Heart right ventricle (tissue), 16 donors: ENCODE measurements around the gene ERP27. TPM values are rescaled to one million over a fixed set of nuclear protein-coding genes. Genes with fewer than 3 reads are reported as not detected.

Experiments used
- ATAC-seq, 8 donors: fragments of 200-7000 bp; cut with Tn5 transposase; one replicate each; pipeline ENCODE4 v1.9.1; 2020; ENCODE audit warnings: mild to moderate bottlenecking in 8 of 8, moderate library complexity in 8 of 8, moderate number of reproducible peaks in 1 of 8
- DNase-seq, 2 donors: peaks; one replicate each; pipeline ENCODE4 v3.0.0-alpha.2; 2020
- H3K27ac ChIP-seq, 10 donors: fragments of 200-600 bp; sonication (generic) in 2 of 10; one replicate each; pipeline versions ENCODE4 v1.5.0 to v1.8.0; 2020 to 2022; ENCODE audit warnings: mild to moderate bottlenecking in 3 of 10
- H3K27me3 ChIP-seq, 7 donors: fragments of 200-600 bp; one replicate each; pipeline ENCODE4 v1.8.0; 2021 to 2022; ENCODE audit warnings: mild to moderate bottlenecking in 2 of 7
- H3K36me3 ChIP-seq, 9 donors: fragments of 200-600 bp; sonication (generic) in 1 of 9; one replicate each; pipeline versions ENCODE4 v1.5.0 to v1.8.0; 2020 to 2022; ENCODE audit warnings: mild to moderate bottlenecking in 2 of 9
- H3K4me1 ChIP-seq, 9 donors: fragments of 200-600 bp; sonication (generic) in 1 of 9; one replicate each; pipeline versions ENCODE4 v1.5.0 to v1.8.0; 2020 to 2022; ENCODE audit warnings: mild to moderate bottlenecking in 4 of 9
- H3K4me3 ChIP-seq, 10 donors: fragments of 200-600 bp; sonication (generic) in 2 of 10; one replicate each; pipeline versions ENCODE4 v1.5.0 to v1.8.0; 2020 to 2022; ENCODE audit warnings: mild to moderate bottlenecking in 7 of 10, moderate library complexity in 2 of 10
- H3K9me3 ChIP-seq, 11 donors: fragments of 200-600 bp in 10 of 11; sonication (generic) in 2 of 11; one replicate each; pipeline versions ENCODE4 v1.5.0 to v1.8.0; 2013 to 2022; ENCODE audit warnings: mild to moderate bottlenecking in 2 of 11, control low read depth in 1 of 11, moderate library complexity in 1 of 11
- WGBS, 2 donors: extraction: QIAGEN DNeasy Blood & Tissue Kit; methylation state at CpG; one replicate each; pipeline ENCODE4 v1.1.7; 2013; ENCODE audit warnings: inconsistent platforms in 1 of 2; 5-methylcytosine and 5-hydroxymethylcytosine counted together
- intact Hi-C, 10 donors: fragments of 100-400 bp; cut with DNase I; formaldehyde crosslinking; loops; one replicate each; pipeline versions ENCODE4 v1.11.1 to v1.14.2; 2022
- polyA plus RNA-seq, 2 donors: library from polyadenylated mRNA; stranded (reverse); fragments of 200-250 nt; gene quantifications; one replicate each; pipeline ENCODE4 v1.2.3, GENCODE V29; 2013
- total RNA-seq, 10 donors: library from RNA; stranded (reverse); fragmentation: NEBNext Ultra II Directional in 3 of 10; extraction: Animal tissue kit (Norgen Biotek cat#: 25700) in 3 of 10; gene quantifications; one replicate each; pipeline versions ENCODE4 v1.2.1 to v1.2.4, GENCODE V29; 2021 to 2023
- TF ChIP-seq, protein P1 (sequence below), 9 donors: fragments of 200-600 bp; sonication (generic) in 2 of 9; IDR thresholded peaks; one replicate each; pipeline versions ENCODE4 v1.5.0 to v1.8.0; 2021 to 2022; ENCODE audit warnings: antibody characterized with exemption in 9 of 9, mild to moderate bottlenecking in 5 of 9, moderate library complexity in 1 of 9
- donor health status: Arrhythmogenic right ventricular cardiomyopathy.
- donor health status: ischemic (EF 13 %, LVEDD 7.1; RV severe dilation, severe dysfunction).
- donor health status: healthy with polysubstance abuse.
- donor health status: DM: no; HTN: yes; CAD: no.
- donor health status: DM: no; HTN: no; CAD: no.
- donor health status: ischemic (EF 25% LVEDD 6.9; RV normal size, moderate dysfunction).
- donor health status: ischemic (EF 25% LVEDD 5.7; RV mildly dilated, moderate dysfunction).
- donor health status: healthy.
- donor health status: DM: yes; HTN: yes; CAD: no.
- donor health status: Ischemic cardiomyopathy.
- donor health status: ischemic (EF 35%, LVEDD 5.7; RV mildly dilated, moderate dysfunction).
- donor health status: nonischemic (EF 11% LVEDD 7.7; RV severe dilation, severe dysfunction).
- donor health status: DM: yes; HTN: yes; CAD: no.
- donor health status: PGD.
- donor health status: ischemic (EF 29% LVEDD 5.4; RV normal size, mild dysfunction).
- donor health status: nonischemic (EF 23%, LVEDD 6.1; RV moderate dilation, normal function).

The ERP27 gene
- total and polyA plus RNA-seq, 12 donors = 0.14 to 0.79 (median 0.28) TPM; not detected in 2

DNA sequence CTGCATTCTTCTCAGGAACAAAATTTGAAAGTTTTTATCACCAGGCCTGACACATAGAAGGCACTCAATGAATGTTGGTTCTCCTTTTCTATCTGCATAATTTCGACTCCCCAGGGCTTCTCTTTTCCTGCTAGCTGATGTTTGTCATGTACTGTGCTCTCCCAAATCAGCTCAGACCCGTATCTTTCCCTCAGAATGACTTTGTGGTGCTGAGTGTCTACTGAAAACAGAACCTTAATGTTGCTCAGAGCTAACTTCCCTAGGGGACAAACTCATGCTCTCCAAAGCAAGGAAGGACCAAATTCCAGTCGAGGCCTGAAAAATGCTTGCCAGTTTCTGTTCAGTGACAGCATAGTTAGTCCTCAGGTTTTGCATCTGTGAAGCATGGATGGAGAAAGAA, 21.1 kb upstream of the ERP27 start:
- no peaks in the 10 kb centered on the region for H3K9me3 ChIP-seq
- H3K27ac ChIP-seq = peak overlapping the region; percentile 76 to 95 (median 84)
- DNase-seq (no peak), ATAC-seq (peak in 5 of 8 donors; percentile 12 to 24 (median 21))
- peaks cover 0 to 96% (median 62%) of the 10 kb centered on the region in 9 donors for H3K4me1 ChIP-seq
- TF ChIP-seq, protein P1, sequence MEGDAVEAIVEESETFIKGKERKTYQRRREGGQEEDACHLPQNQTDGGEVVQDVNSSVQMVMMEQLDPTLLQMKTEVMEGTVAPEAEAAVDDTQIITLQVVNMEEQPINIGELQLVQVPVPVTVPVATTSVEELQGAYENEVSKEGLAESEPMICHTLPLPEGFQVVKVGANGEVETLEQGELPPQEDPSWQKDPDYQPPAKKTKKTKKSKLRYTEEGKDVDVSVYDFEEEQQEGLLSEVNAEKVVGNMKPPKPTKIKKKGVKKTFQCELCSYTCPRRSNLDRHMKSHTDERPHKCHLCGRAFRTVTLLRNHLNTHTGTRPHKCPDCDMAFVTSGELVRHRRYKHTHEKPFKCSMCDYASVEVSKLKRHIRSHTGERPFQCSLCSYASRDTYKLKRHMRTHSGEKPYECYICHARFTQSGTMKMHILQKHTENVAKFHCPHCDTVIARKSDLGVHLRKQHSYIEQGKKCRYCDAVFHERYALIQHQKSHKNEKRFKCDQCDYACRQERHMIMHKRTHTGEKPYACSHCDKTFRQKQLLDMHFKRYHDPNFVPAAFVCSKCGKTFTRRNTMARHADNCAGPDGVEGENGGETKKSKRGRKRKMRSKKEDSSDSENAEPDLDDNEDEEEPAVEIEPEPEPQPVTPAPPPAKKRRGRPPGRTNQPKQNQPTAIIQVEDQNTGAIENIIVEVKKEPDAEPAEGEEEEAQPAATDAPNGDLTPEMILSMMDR (IDR thresholded peaks at IDR 0.05) = no peak
- intact Hi-C loops = loop anchor here in 2 of 10 donors (5.0 to 10.0 kb wide), 2 partner anchors 65 to 72 kb away; partner anchors contain the start of gene MGP (in 1 of the 2)
- peaks cover 0 to 7% (median 0%) of the 10 kb centered on the region in 9 donors for H3K36me3 ChIP-seq
- peak overlapping the region in 8 of 10 donors; percentile 41 to 73 (median 54) for H3K4me3 ChIP-seq
- H3K27me3 ChIP-seq = no peaks in the 10 kb centered on the region
- WGBS, 2 donors = 30 to 49% methylated on average over 3 of the region's 3 CpGs

DNA sequence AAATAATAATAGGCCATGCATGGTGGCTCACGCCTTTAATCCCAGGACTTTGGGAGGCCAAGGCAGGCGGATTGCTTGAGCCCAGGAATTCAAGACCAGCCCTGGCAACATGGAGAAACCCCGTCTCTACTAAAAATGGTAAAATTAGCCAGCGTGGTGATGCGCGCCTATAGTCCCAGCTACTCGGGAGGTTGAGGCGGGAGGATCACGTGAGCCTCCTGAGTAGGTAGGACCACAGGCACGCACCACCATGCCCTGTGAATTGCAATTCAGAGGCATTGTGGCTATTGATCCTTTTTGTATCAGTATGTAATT, 20.7 kb upstream of the ERP27 start:
- 87 to 91% methylated on average over 10 of the region's 10 CpGs for WGBS, 2 donors
- TF ChIP-seq, protein P1 (IDR thresholded peaks at IDR 0.05) = no peak
- no peaks in the 10 kb centered on the region for H3K27me3 ChIP-seq
- H3K4me1 ChIP-seq = peaks cover 0 to 96% (median 66%) of the 10 kb centered on the region in 9 donors
- DNase-seq (no peak), ATAC-seq (no peak)
- no peaks in the 10 kb centered on the region for H3K9me3 ChIP-seq
- intact Hi-C loops = loop anchor here in 2 of 10 donors (5.0 to 10.0 kb wide), 2 partner anchors 64 to 72 kb away; partner anchors contain the start of gene MGP (in 1 of the 2)
- H3K36me3 ChIP-seq = peaks cover 0 to 7% (median 0%) of the 10 kb centered on the region in 9 donors
- peak overlapping the region; percentile 76 to 95 (median 84) for H3K27ac ChIP-seq
- H3K4me3 ChIP-seq = peak overlapping the region in 8 of 10 donors; percentile 15 to 73 (median 54)

DNA sequence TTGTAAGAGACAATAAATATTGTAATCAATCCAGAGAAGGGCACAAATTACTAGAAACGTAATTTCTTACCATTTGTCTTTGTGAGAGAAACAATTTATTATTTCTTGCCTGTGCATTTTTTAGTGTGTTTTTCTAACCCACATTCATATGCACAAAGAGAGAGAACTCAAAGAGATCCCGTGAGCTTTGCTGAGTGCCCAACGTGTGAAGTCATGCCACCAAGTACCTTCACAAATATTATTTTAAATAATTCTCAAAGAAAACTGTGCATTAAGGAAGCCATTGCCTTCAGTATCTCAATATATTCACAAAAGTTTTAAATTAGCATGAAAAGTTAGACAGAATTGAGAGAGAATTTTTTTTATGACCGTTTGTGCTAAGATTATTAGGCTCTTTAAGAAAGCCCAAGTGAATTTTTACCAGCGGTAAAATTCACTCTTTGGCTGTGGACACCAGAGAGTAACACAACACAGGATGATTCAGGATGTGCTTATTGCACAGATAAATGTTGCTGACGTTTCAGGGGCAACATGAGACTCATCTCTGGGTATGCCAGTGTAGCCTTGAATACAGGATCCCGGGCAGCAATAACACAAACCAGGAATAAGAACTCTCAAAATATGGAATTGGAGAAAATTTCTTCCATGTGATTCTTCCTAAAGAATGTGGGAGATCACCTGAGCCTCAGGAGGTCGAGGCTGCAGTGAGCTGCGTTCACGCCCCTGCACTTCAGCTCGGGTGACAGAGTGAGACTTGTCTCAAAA, 20.2 kb upstream of the ERP27 start:
- intact Hi-C loops = loop anchor here in 2 of 10 donors (5.0 to 10.0 kb wide), 2 partner anchors 64 to 71 kb away; partner anchors contain the start of gene MGP (in 1 of the 2)
- TF ChIP-seq, protein P1 (IDR thresholded peaks at IDR 0.05) = no peak
- Histone ChIP-seq H3K27me3 (no peaks in the 10 kb centered on the region), H3K4me3 (peak overlapping the region in 8 of 10 donors; percentile 15 to 73 (median 54)), H3K4me1 (peaks cover 0 to 96% (median 72%) of the 10 kb centered on the region in 9 donors), H3K36me3 (peaks cover 0 to 7% (median 0%) of the 10 kb centered on the region in 9 donors), H3K27ac (peak overlapping the region; percentile 76 to 95 (median 84)), H3K9me3 (no peaks in the 10 kb centered on the region)
- ATAC-seq (no peak), DNase-seq (no peak)
- WGBS, 2 donors = 68 to 82% methylated on average over 11 of the region's 11 CpGs

DNA sequence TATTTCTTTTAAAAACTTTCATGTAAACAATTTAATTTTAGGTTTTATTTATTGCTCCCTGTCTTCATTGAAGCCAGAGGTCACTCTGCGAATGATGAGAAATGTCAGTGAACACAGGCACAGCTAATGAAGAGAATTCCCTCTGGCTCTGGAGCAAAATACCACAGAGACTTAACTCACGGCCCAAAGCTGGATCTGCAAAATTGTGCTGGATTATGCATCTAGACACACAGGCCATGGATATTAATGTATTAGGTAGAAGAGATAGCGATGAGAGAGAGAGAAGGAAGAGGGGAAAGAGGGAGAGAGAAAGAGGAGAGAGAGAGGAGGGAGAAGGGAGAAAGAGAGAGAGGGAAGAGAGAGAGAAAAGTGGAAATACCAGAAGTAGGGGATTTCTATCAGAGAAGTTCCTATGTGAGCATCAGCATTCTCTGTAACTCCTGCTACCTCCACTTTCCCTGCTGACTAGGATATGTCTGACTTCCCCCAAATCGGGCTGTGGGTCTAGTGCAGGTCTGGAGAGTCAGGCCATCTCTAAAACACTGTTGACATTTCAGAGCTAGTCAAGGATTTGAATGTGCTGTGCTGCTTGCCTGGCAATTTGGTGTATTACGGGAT, 19.3 kb upstream of the ERP27 start:
- DNase-seq = no peak
- peak overlapping the region in 8 of 10 donors; percentile 15 to 73 (median 54) for H3K4me3 ChIP-seq
- peaks cover 0 to 7% (median 0%) of the 10 kb centered on the region in 9 donors for H3K36me3 ChIP-seq
- peak overlapping the region; percentile 43 to 95 (median 84) for H3K27ac ChIP-seq
- WGBS, 2 donors = 53 to 73% methylated on average over 5 of the region's 5 CpGs
- ATAC-seq = no peak
- no peaks in the 10 kb centered on the region for H3K9me3 ChIP-seq
- H3K4me1 ChIP-seq = peaks cover 0 to 96% (median 81%) of the 10 kb centered on the region in 9 donors
- TF ChIP-seq, protein P1 (IDR thresholded peaks at IDR 0.05) = no peak
- intact Hi-C loops = loop anchor here in 2 of 10 donors (5.0 to 10.0 kb wide), 2 partner anchors 63 to 70 kb away; partner anchors contain the start of gene MGP (in 1 of the 2)
- H3K27me3 ChIP-seq = no peaks in the 10 kb centered on the region
